ENCODE results near the gene PLOD1.

DNA sequence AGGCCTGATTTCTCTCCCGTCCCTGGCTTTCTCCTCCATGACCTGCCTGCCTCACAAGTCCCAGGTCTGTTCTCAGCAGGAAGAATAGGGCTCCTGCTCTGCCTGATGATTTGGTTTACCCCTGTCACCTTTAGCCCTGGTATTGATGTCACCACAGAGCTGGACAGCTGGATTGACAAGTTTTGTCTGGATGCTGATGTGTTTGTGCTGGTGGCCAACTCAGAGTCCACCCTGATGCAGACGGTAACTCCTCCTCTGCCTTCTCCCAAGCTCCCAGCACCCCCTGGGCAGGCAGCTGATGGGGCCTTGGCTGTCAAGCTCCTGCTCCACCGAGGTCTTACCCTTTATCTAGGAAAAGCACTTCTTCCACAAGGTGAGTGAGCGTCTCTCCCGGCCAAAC, 64.1 kb downstream of the PLOD1 start:
- TF ChIP-seq, protein P1, sequence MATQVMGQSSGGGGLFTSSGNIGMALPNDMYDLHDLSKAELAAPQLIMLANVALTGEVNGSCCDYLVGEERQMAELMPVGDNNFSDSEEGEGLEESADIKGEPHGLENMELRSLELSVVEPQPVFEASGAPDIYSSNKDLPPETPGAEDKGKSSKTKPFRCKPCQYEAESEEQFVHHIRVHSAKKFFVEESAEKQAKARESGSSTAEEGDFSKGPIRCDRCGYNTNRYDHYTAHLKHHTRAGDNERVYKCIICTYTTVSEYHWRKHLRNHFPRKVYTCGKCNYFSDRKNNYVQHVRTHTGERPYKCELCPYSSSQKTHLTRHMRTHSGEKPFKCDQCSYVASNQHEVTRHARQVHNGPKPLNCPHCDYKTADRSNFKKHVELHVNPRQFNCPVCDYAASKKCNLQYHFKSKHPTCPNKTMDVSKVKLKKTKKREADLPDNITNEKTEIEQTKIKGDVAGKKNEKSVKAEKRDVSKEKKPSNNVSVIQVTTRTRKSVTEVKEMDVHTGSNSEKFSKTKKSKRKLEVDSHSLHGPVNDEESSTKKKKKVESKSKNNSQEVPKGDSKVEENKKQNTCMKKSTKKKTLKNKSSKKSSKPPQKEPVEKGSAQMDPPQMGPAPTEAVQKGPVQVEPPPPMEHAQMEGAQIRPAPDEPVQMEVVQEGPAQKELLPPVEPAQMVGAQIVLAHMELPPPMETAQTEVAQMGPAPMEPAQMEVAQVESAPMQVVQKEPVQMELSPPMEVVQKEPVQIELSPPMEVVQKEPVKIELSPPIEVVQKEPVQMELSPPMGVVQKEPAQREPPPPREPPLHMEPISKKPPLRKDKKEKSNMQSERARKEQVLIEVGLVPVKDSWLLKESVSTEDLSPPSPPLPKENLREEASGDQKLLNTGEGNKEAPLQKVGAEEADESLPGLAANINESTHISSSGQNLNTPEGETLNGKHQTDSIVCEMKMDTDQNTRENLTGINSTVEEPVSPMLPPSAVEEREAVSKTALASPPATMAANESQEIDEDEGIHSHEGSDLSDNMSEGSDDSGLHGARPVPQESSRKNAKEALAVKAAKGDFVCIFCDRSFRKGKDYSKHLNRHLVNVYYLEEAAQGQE (IDR thresholded peaks at IDR 0.05; ENCODE audit: insufficient read depth in 1 of 2, low read depth in 2 of 2, low read length in 2 of 2) = no peak
- no peak for TF ChIP-seq POLR2AphosphoS5 (IDR thresholded peaks at IDR 0.05; ENCODE audit: low read depth, low read length)
- TF ChIP-seq FOXP2 (optimal IDR thresholded peaks at IDR 0.05; ENCODE audit: borderline replicate concordance, extremely low read depth, extremely low read length, insufficient read depth) = no peak
- no peak for TF ChIP-seq TAF1 (IDR thresholded peaks at IDR 0.05; ENCODE audit: borderline replicate concordance, insufficient read depth, low read length)

Data from PFSK-1 (cell line).